Progenitor cell of endocrine pancreas (in vitro differentiated cells): Measurements from ENCODE around the gene NMRK2. TPM values are rescaled to one million over a fixed set of nuclear protein-coding genes. Genes with fewer than 3 reads are reported as not detected.
"Not testable (repeated sequence)": the region's sequence is repeated elsewhere in the genome, so short reads cannot be mapped to it uniquely, and the experiment has no call there.

Experiments used
- DNase-seq: peaks from one replicate; pipeline ENCODE4 v3.0.0; 2021; ENCODE audit warnings: low spot score; ENCODE audit not compliant: unreplicated experiment
- H3K27ac Mint-ChIP-seq: 2 replicates; pipeline ENCODE4 v1.8.0; 2021; ENCODE audit warnings: mild to moderate bottlenecking, moderate library complexity, mixed read lengths
- H3K27me3 Mint-ChIP-seq: 2 replicates; pipeline ENCODE4 v1.8.0; 2021; ENCODE audit warnings: mixed read lengths
- H3K36me3 Mint-ChIP-seq: 2 replicates; pipeline ENCODE4 v1.8.0; 2022; ENCODE audit warnings: mixed read lengths; ENCODE audit not compliant: insufficient read depth
- H3K4me1 Mint-ChIP-seq: 2 replicates; pipeline ENCODE4 v1.8.0; 2021; ENCODE audit warnings: low read depth, mixed read lengths
- H3K4me3 Mint-ChIP-seq: 2 replicates; pipeline ENCODE4 v1.8.0; 2021; ENCODE audit warnings: low read depth, mild to moderate bottlenecking, moderate library complexity, mixed read lengths
- H3K9me3 Mint-ChIP-seq: 2 replicates; pipeline ENCODE4 v1.8.0; 2021; ENCODE audit warnings: low read depth, mixed read lengths
- CTCF ChIP-seq: fragments of 200-600 bp; sonication (generic); IDR thresholded peaks from one replicate; pipeline ENCODE4 v1.5.0; 2021; ENCODE audit warnings: antibody characterized with exemption, mild to moderate bottlenecking; ENCODE audit not compliant: unreplicated experiment
- total RNA-seq: library from RNA; stranded (reverse); gene quantifications from 2 replicates; pipeline ENCODE4 v1.2.1, GENCODE V29; 2021

NMRK2 gene
- total RNA-seq, 1 donor from 2014 or later: 1.4 TPM

- H3K4me1 Mint-ChIP-seq: peaks cover 13% of the 10 kb centered on the region
- no peak overlapping the region for H3K4me3 Mint-ChIP-seq
- TF ChIP-seq CTCF: no peak
- H3K36me3 Mint-ChIP-seq: peaks cover 19% of the 10 kb centered on the region
- H3K27ac Mint-ChIP-seq: peak overlapping the region; percentile 71
- no peaks in the 10 kb centered on the region for H3K27me3 Mint-ChIP-seq
- DNase-seq: no peak
- H3K9me3 Mint-ChIP-seq: no peaks in the 10 kb centered on the region
Observed at GRCh38 chr19:3964256-3965194, 31.7 kb downstream of the NMRK2 start.

GRCh38 chr19:3966051-3967017 lies 33.5 kb downstream of the NMRK2 start:
- no peaks in the 10 kb centered on the region for H3K27me3 Mint-ChIP-seq
- H3K36me3 Mint-ChIP-seq: peaks cover 22% of the 10 kb centered on the region

GRCh38 chr19:3967983-3968382 lies 35.1 kb downstream of the NMRK2 start:
- not testable (repeated sequence) for H3K27me3 Mint-ChIP-seq, H3K9me3 Mint-ChIP-seq, DNase-seq
- Mint-ChIP-seq H3K27ac (peak overlapping the region; percentile 99), H3K4me3 (peak overlapping the region; percentile 89), H3K4me1 (peaks cover 25% of the 10 kb centered on the region), H3K36me3 (peaks cover 20% of the 10 kb centered on the region)

More at GRCh38 chr19:3966051-3967017, 33.5 kb downstream of the NMRK2 start:
- peak overlapping the region; percentile 84 for H3K27ac Mint-ChIP-seq
- peaks cover 24% of the 10 kb centered on the region for H3K4me1 Mint-ChIP-seq
- no peak overlapping the region for H3K4me3 Mint-ChIP-seq
- no peak for DNase-seq
- no peaks in the 10 kb centered on the region for H3K9me3 Mint-ChIP-seq
- TF ChIP-seq CTCF: no peak

GRCh38 chr19:3968556-3969434 lies 35.9 kb downstream of the NMRK2 start:
- H3K27ac Mint-ChIP-seq: peak overlapping the region; percentile 99
- no peak for TF ChIP-seq CTCF
- peaks cover 18% of the 10 kb centered on the region for H3K36me3 Mint-ChIP-seq
- no peaks in the 10 kb centered on the region for H3K9me3 Mint-ChIP-seq
- peak; percentile 71 for DNase-seq
- H3K27me3 Mint-ChIP-seq: no peaks in the 10 kb centered on the region
- H3K4me1 Mint-ChIP-seq: peaks cover 25% of the 10 kb centered on the region
- H3K4me3 Mint-ChIP-seq: peak overlapping the region; percentile 89
